Vagina (tissue), 2 donors: ENCODE measurements around the gene EML4.

ENCODE experiments used
- POLR2A ChIP-seq, 2 donors: fragments of 450-650 bp; IDR thresholded peaks; one replicate each; pipeline ENCODE4 v1.6.1; 2017; ENCODE audit warnings: antibody characterized with exemption in 2 of 2, mild to moderate bottlenecking in 2 of 2, moderate library complexity in 2 of 2
- POLR2AphosphoS5 ChIP-seq, 2 donors: sonication (generic); formaldehyde crosslinking; IDR thresholded peaks; one replicate each; pipeline ENCODE4 v1.9.0; 2017; ENCODE audit warnings: antibody characterized with exemption in 2 of 2, mild to moderate bottlenecking in 2 of 2, low read depth in 1 of 2; ENCODE audit not compliant: insufficient read depth in 1 of 2
- TF ChIP-seq, protein P1 (sequence below), 3 experiments: fragments of 450-650 bp in 2 of 3; fragments of 200-600 bp in 1 of 3; sonication (generic) in 1 of 3; IDR thresholded peaks; one replicate each; pipeline ENCODE4 v1.5.1; 2017 to 2019; ENCODE audit warnings: antibody characterized with exemption in 3 of 3, mild to moderate bottlenecking in 2 of 3, moderate library complexity in 2 of 3

GRCh38 chr2:42220566-42220965, 51.4 kb downstream of the EML4 start:
- TF ChIP-seq, protein P1, sequence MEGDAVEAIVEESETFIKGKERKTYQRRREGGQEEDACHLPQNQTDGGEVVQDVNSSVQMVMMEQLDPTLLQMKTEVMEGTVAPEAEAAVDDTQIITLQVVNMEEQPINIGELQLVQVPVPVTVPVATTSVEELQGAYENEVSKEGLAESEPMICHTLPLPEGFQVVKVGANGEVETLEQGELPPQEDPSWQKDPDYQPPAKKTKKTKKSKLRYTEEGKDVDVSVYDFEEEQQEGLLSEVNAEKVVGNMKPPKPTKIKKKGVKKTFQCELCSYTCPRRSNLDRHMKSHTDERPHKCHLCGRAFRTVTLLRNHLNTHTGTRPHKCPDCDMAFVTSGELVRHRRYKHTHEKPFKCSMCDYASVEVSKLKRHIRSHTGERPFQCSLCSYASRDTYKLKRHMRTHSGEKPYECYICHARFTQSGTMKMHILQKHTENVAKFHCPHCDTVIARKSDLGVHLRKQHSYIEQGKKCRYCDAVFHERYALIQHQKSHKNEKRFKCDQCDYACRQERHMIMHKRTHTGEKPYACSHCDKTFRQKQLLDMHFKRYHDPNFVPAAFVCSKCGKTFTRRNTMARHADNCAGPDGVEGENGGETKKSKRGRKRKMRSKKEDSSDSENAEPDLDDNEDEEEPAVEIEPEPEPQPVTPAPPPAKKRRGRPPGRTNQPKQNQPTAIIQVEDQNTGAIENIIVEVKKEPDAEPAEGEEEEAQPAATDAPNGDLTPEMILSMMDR (IDR thresholded peaks at IDR 0.05), result no peak
- TF ChIP-seq POLR2A (IDR thresholded peaks at IDR 0.05), result no peak
- TF ChIP-seq POLR2AphosphoS5 (IDR thresholded peaks at IDR 0.05; ENCODE audit: insufficient read depth in 1 of 2, low read depth in 1 of 2), result no peak
